Neural cell (in vitro differentiated cells): ENCODE measurements around the gene LMF2.

Source experiments
- EP300 ChIP-seq: fragments of 450-650 bp; conservative IDR thresholded peaks from 2 replicates; pipeline ENCODE4 v1.6.1; 2014; ENCODE audit warnings: antibody characterized with exemption, mild to moderate bottlenecking, moderate library complexity; ENCODE audit not compliant: poor library complexity, severe bottlenecking
- EZH2 ChIP-seq: fragments of 200-600, 300-800 bp; shearing (Covaris generic), sonication (generic); IDR thresholded peaks from 2 replicates; pipeline ENCODE4 v1.6.1; 2014; ENCODE audit warnings: antibody characterized with exemption, low read length, borderline replicate concordance, mild to moderate bottlenecking; ENCODE audit not compliant: insufficient read depth, poor library complexity, severe bottlenecking
- MXI1 ChIP-seq: fragments of 450-650 bp; conservative IDR thresholded peaks from 2 replicates; pipeline ENCODE4 v1.6.1; 2014; ENCODE audit warnings: antibody characterized with exemption, mild to moderate bottlenecking; ENCODE audit not compliant: poor library complexity, severe bottlenecking
- POLR2AphosphoS5 ChIP-seq: IDR thresholded peaks from 2 replicates; pipeline ENCODE4 v1.6.1; 2012
- REST ChIP-seq: IDR thresholded peaks from 2 replicates; pipeline ENCODE4 v1.6.1; 2012; ENCODE audit warnings: borderline replicate concordance
- TAF1 ChIP-seq: IDR thresholded peaks from 2 replicates; pipeline ENCODE4 v1.6.1; 2012; ENCODE audit warnings: low read depth
- TF ChIP-seq, protein P1 (sequence below): fragments of 450-650 bp; IDR thresholded peaks from 2 replicates; pipeline ENCODE4 v1.5.1; 2014; ENCODE audit warnings: antibody characterized with exemption, mild to moderate bottlenecking, moderate library complexity; ENCODE audit not compliant: poor library complexity, severe bottlenecking

DNA sequence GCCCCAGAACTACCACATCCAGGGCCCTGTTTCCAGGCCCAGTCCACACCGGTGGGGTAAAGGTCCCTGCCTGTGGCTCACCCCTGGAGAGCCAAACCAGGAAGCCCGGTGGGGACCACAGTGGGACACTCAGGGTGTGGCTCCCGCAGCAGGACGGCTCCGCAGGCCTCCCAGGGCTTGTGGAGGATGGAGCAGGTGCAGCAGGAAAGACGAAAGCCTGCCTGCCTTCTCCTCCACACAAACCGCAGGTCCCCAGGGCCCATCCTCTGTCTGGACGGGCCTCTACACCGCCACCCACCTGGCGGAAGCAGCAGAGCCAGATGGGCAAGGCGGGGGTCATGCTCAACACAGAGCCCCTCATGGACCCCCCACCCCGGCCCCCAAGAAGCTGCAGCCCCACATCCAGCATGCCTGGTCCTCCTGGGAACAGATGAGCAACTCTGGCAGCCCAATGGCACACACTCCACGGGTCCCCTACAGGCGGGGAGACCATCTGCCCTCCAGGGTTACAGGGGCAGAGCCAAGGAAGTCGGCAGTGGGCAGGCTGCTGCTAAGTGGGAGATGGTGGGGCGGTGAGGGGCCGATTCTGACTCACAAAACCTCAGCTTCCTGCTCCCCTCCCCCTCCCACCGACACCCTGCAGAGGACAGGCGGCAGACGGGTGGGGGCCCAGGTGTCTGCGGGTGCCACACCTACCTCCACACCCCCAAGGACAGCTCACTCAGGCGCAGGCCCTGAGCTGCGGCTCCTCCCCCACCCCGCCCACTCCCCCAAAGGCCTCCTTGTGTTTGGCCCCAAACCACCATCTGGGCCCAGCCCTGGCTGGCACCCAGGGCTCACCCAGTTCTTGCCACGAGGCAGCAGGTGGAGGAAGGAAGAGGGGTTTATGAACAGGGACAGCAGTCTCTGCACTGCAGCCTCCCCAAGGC, 37.9 kb downstream of the LMF2 start:
- TF ChIP-seq, protein P1, sequence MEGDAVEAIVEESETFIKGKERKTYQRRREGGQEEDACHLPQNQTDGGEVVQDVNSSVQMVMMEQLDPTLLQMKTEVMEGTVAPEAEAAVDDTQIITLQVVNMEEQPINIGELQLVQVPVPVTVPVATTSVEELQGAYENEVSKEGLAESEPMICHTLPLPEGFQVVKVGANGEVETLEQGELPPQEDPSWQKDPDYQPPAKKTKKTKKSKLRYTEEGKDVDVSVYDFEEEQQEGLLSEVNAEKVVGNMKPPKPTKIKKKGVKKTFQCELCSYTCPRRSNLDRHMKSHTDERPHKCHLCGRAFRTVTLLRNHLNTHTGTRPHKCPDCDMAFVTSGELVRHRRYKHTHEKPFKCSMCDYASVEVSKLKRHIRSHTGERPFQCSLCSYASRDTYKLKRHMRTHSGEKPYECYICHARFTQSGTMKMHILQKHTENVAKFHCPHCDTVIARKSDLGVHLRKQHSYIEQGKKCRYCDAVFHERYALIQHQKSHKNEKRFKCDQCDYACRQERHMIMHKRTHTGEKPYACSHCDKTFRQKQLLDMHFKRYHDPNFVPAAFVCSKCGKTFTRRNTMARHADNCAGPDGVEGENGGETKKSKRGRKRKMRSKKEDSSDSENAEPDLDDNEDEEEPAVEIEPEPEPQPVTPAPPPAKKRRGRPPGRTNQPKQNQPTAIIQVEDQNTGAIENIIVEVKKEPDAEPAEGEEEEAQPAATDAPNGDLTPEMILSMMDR = no peak
- TF ChIP-seq EZH2 (no peak), REST (no peak), EP300 (no peak), TAF1 (no peak), POLR2AphosphoS5 (no peak), MXI1 (no peak)
